ENCODE results near the gene ZNF418.

DNA sequence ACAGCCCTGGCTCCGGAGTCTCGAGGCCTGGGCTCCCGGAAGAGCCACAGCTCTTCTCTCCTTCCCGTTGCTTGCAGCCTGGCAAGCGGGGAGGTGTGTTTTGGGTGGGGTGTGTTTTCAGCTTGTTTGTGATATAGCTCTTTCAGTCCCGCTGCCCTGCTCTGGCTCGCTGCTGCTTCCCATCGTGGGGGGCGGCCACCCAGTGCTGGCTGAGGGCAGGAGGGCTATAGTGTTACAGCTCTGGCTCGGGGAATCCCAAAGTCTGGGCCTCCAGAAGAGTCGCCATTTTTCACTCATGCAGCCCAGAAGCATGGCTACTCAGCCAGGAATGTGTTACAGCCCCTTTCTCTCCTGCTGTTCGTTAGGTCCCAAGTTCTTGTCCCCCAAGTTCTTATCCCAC is 14.5 kb upstream of the ZNF418 start:
- TF ChIP-seq MLLT10 (CRISPR knock-in tag; IDR thresholded peaks at IDR 0.05) (no peak), POLR2A (IDR thresholded peaks at IDR 0.05; ENCODE audit: insufficient read depth in 1 of 2, low read depth in 2 of 2, low read length in 2 of 2) (no peak), ZNF510 (CRISPR knock-in tag; IDR thresholded peaks at IDR 0.05; ENCODE audit: low read depth) (no peak), SP2 (CRISPR knock-in tag; IDR thresholded peaks at IDR 0.05) (no peak), TAF1 (CRISPR knock-in tag; IDR thresholded peaks at IDR 0.05) (no peak), SUZ12 (IDR thresholded peaks at IDR 0.05; ENCODE audit: low read depth, low read length) (no peak), TCF12 (IDR thresholded peaks at IDR 0.05) (no peak), TCF12 (CRISPR knock-in tag; IDR thresholded peaks at IDR 0.05) (no peak), NCOA1 (CRISPR knock-in tag; IDR thresholded peaks at IDR 0.05) (no peak)
- TF ChIP-seq, protein P1, sequence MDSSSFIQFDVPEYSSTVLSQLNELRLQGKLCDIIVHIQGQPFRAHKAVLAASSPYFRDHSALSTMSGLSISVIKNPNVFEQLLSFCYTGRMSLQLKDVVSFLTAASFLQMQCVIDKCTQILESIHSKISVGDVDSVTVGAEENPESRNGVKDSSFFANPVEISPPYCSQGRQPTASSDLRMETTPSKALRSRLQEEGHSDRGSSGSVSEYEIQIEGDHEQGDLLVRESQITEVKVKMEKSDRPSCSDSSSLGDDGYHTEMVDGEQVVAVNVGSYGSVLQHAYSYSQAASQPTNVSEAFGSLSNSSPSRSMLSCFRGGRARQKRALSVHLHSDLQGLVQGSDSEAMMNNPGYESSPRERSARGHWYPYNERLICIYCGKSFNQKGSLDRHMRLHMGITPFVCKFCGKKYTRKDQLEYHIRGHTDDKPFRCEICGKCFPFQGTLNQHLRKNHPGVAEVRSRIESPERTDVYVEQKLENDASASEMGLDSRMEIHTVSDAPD (CRISPR knock-in tag; IDR thresholded peaks at IDR 0.05): no peak
- TF ChIP-seq, protein P2, sequence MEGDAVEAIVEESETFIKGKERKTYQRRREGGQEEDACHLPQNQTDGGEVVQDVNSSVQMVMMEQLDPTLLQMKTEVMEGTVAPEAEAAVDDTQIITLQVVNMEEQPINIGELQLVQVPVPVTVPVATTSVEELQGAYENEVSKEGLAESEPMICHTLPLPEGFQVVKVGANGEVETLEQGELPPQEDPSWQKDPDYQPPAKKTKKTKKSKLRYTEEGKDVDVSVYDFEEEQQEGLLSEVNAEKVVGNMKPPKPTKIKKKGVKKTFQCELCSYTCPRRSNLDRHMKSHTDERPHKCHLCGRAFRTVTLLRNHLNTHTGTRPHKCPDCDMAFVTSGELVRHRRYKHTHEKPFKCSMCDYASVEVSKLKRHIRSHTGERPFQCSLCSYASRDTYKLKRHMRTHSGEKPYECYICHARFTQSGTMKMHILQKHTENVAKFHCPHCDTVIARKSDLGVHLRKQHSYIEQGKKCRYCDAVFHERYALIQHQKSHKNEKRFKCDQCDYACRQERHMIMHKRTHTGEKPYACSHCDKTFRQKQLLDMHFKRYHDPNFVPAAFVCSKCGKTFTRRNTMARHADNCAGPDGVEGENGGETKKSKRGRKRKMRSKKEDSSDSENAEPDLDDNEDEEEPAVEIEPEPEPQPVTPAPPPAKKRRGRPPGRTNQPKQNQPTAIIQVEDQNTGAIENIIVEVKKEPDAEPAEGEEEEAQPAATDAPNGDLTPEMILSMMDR (CRISPR knock-in tag; IDR thresholded peaks at IDR 0.05): no peak
- TF ChIP-seq, protein P3, sequence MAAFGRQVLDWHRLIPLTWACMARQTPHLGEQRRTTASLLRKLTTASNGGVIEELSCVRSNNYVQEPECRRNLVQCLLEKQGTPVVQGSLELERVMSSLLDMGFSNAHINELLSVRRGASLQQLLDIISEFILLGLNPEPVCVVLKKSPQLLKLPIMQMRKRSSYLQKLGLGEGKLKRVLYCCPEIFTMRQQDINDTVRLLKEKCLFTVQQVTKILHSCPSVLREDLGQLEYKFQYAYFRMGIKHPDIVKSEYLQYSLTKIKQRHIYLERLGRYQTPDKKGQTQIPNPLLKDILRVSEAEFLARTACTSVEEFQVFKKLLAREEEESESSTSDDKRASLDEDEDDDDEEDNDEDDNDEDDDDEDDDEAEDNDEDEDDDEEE (CRISPR knock-in tag; IDR thresholded peaks at IDR 0.05): no peak
- TF ChIP-seq, protein P4, sequence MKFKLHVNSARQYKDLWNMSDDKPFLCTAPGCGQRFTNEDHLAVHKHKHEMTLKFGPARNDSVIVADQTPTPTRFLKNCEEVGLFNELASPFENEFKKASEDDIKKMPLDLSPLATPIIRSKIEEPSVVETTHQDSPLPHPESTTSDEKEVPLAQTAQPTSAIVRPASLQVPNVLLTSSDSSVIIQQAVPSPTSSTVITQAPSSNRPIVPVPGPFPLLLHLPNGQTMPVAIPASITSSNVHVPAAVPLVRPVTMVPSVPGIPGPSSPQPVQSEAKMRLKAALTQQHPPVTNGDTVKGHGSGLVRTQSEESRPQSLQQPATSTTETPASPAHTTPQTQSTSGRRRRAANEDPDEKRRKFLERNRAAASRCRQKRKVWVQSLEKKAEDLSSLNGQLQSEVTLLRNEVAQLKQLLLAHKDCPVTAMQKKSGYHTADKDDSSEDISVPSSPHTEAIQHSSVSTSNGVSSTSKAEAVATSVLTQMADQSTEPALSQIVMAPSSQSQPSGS (CRISPR knock-in tag; IDR thresholded peaks at IDR 0.05): no peak

Data from HepG2 (cell line).